ENCODE results near the gene SYT7. TPM values are rescaled to one million over a fixed set of nuclear protein-coding genes. Genes with fewer than 3 reads are reported as not detected.

SYT7 gene
- total RNA-seq, 1 donor: 0.43 TPM

DNA sequence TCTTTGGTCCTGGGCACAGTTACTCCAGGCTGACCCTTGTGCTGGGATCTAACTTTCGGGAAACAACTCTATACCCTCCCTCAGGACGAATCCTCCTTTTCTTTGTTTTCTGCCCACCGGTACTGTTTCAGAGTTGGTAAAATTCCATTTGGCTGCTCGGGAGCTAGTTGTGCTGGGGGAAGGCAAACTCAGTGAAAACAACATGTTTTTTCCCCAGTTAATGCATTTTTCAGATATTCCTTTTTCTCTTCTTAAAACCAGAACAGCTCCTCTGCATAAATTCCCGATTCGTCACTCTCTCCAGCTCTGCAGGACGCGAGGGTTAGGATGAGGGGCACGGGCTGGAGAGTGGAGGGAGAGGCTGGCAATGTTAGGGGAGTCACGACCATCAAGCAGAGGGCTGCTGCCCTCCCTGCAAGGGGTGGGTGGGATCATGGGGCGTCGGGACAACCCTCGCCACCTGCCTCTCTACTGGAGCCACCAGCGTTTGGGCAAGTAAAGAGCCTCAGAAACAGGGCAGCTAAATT lies 41.0 kb downstream of the SYT7 start:
- TF ChIP-seq, protein P1, sequence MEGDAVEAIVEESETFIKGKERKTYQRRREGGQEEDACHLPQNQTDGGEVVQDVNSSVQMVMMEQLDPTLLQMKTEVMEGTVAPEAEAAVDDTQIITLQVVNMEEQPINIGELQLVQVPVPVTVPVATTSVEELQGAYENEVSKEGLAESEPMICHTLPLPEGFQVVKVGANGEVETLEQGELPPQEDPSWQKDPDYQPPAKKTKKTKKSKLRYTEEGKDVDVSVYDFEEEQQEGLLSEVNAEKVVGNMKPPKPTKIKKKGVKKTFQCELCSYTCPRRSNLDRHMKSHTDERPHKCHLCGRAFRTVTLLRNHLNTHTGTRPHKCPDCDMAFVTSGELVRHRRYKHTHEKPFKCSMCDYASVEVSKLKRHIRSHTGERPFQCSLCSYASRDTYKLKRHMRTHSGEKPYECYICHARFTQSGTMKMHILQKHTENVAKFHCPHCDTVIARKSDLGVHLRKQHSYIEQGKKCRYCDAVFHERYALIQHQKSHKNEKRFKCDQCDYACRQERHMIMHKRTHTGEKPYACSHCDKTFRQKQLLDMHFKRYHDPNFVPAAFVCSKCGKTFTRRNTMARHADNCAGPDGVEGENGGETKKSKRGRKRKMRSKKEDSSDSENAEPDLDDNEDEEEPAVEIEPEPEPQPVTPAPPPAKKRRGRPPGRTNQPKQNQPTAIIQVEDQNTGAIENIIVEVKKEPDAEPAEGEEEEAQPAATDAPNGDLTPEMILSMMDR (IDR thresholded peaks at IDR 0.05; ENCODE audit: insufficient read depth, low read depth, low read length): no peak
- DNase-seq (ENCODE audit: low read depth): no peak
- H3K4me3 ChIP-seq (ENCODE audit: low read depth, low read length): no peak overlapping the region

DNA sequence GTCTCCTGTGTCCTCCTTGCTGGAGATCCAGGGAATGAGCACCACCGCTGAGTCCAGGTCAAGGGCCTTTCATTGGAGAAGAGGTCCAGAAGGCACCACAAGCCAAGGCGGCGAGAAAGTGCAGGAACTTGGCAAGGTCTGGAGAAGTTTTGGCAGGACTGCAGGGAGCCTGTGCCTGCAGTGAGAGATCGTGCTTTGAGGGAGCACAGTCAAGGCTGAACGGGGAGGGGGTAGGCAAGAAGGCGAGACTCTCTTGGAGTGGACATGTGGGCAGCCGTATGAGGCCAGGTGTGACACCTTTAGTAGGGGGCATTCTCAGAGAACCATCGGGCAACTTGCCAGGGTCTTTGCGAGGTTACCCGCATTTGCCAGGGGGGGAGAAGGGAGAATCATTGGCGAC lies 41.9 kb downstream of the SYT7 start:
- DNase-seq (ENCODE audit: low read depth): no peak

DNA sequence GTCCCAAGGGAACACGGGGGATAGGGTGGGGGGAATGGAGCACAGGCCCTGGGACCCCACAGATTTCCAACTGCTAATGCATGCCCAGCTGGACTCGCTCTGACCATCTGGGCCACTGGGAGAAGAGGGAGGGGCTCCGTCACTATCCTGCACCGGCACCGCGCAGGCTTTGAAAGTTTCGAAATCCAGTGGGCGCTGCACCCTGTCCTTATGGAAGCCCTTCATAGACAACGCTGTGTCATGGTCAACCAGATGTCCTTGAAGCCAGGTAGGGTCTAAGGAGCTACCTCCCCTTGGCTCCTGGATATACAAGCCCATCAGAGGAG lies 42.3 kb downstream of the SYT7 start:
- TF ChIP-seq, protein P1 (IDR thresholded peaks at IDR 0.05; ENCODE audit: insufficient read depth, low read depth, low read length): no peak

More for the DNA sequence above, 41.9 kb downstream of the SYT7 start:
- H3K4me3 ChIP-seq (ENCODE audit: low read depth, low read length): no peak overlapping the region
- TF ChIP-seq, protein P1 (IDR thresholded peaks at IDR 0.05; ENCODE audit: insufficient read depth, low read depth, low read length): no peak

DNA sequence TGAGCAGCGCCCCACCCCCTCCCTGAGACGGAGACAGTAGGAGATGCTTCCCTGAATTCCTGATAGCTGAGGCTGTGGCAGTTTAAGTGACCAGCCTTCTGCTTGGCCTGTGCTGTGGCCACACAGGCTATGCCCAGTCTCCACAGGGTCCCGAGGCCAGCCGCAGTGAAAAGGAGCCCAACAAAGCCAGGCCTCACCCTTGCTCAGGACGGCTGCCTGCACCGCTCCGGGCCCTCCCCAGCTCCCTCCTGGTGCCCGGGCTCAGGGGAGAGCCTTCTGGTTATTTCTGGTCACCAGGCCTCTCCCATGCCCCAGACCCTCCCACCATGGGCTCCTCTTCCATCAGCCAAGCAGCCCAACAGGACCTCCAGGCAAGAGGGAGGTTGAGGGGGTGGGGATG lies 43.5 kb downstream of the SYT7 start:
- no peak overlapping the region for H3K4me3 ChIP-seq (ENCODE audit: low read depth, low read length)
- TF ChIP-seq, protein P1 (IDR thresholded peaks at IDR 0.05; ENCODE audit: insufficient read depth, low read depth, low read length): no peak
- no peak for DNase-seq (ENCODE audit: low read depth)

More for the DNA sequence above, 42.3 kb downstream of the SYT7 start:
- H3K4me3 ChIP-seq (ENCODE audit: low read depth, low read length): no peak overlapping the region
- DNase-seq (ENCODE audit: low read depth): no peak

DNA sequence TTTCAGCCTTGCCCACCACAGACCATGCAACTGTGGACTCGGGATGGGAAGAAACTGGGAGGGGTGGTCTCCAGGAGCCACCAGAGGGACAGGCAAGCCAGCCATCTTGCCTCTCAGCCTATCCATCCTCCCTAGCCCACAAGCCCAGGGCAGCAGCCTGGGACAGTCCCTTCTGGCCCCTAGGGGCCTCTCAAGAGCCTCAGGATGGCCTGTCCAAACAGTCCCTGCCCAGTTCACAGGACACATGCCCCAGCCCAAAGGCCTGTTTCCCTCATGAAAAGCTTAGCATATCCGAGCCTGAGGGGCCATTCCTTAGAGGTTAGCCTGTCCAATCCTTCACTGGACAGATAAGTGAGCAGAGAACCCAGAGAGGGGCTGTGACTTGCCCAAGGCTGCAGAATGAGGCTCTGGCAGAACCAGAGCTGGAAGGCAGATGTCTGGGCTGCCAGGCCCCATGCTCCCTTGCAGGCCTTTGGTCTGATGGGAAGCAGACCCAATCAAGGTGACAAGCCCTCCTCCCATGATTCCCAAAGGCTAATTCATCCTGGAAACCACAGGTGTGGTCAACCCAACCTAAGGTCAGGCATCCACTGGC lies 44.1 kb downstream of the SYT7 start:
- no peak for DNase-seq (ENCODE audit: low read depth)
- no peak overlapping the region for H3K4me3 ChIP-seq (ENCODE audit: low read depth, low read length)
- TF ChIP-seq, protein P1 (IDR thresholded peaks at IDR 0.05; ENCODE audit: insufficient read depth, low read depth, low read length): no peak

DNA sequence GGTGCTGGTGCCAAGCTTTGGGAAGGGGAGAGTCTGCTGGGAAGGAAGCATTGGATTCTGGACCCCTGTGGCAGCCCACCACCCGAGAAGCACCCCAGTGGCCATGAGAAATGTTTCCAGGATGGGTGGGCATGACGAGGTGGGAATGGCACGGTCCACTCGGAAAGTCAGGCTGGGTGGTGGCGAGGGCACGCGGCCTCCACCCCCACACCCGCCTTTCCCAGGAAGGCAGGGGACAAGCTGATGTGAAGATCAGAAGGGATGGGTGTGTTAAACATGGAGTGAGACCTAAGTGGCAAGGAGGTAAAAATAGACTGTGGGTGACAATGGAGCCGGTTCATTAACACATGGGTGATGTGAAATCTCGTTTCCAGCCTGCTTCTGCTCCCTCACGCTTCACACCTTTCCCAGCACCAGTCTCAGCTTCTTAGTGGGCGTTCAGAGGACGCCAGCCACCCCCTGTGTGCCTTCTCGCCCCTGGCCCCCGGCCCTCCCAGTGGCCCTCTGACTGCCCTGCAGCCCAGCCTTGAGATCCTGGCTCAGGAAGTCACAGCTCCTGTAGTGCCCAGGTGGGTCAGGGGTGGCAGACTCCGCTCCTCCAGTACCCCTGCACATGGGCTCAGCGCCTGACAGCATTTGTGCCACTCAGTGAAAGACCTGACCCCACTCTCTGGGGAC lies 44.7 kb downstream of the SYT7 start:
- H3K4me3 ChIP-seq (ENCODE audit: low read depth, low read length): no peak overlapping the region
- TF ChIP-seq, protein P1 (IDR thresholded peaks at IDR 0.05; ENCODE audit: insufficient read depth, low read depth, low read length): no peak
- no peak for DNase-seq (ENCODE audit: low read depth)
